HL-60 (cell line): ENCODE results near the gene FGGY.

Source experiments
- CTCF ChIP-seq: IDR thresholded peaks from one replicate; pipeline ENCODE4 v1.5.1; 2011; ENCODE audit warnings: low read length, control low read depth, inconsistent platforms; ENCODE audit not compliant: insufficient read depth
- GABPA ChIP-seq: IDR thresholded peaks from 2 replicates; pipeline ENCODE4 v1.6.1; 2012; ENCODE audit warnings: low read depth
- POLR2AphosphoS5 ChIP-seq: IDR thresholded peaks from 2 replicates; pipeline ENCODE4 v1.6.1; 2012; ENCODE audit warnings: low read depth
- REST ChIP-seq: IDR thresholded peaks from 2 replicates; pipeline ENCODE4 v1.6.1; 2012; ENCODE audit warnings: low read depth; ENCODE audit not compliant: insufficient replicate concordance
- SPI1 ChIP-seq: IDR thresholded peaks from 2 replicates; pipeline ENCODE4 v1.6.1; 2012; ENCODE audit warnings: low read depth, mild to moderate bottlenecking, borderline replicate concordance

GRCh38 chr1:59757197-59757747, 460.4 kb downstream of the FGGY start:
- TF ChIP-seq POLR2AphosphoS5 (no peak), CTCF (no peak), REST (no peak), GABPA (no peak), SPI1 (no peak)
